H1 (cell line): ENCODE measurements around the gene ACAP1. TPM values are rescaled to one million over a fixed set of nuclear protein-coding genes. Genes with fewer than 3 reads are reported as not detected.

Experiments used
- ASH2L ChIP-seq: fragments of 200-600, 300-600 bp; sonication (generic); IDR thresholded peaks from one replicate; pipeline ENCODE4 v1.7.1; 2017; ENCODE audit warnings: low read length
- BCL11A ChIP-seq, 2 experiments: IDR thresholded peaks; one replicate each; pipeline ENCODE4 v1.6.1; 2011; ENCODE audit warnings: low read depth in 2 of 2, low read length in 2 of 2, mild to moderate bottlenecking in 2 of 2
- CHD7 ChIP-seq: fragments of 300-600 bp; sonication (generic); IDR thresholded peaks from 2 replicates; pipeline ENCODE4 v1.7.1; 2012; ENCODE audit warnings: low read length, moderate library complexity, mild to moderate bottlenecking, inconsistent platforms; ENCODE audit not compliant: insufficient replicate concordance
- CTBP2 ChIP-seq: IDR thresholded peaks from 2 replicates; pipeline ENCODE4 v1.7.0; 2011; ENCODE audit warnings: borderline replicate concordance, mild to moderate bottlenecking, moderate library complexity, mixed read lengths, low read length; ENCODE audit not compliant: insufficient read depth, insufficient read length
- KDM4A ChIP-seq: IDR thresholded peaks from one replicate; pipeline ENCODE4 v1.7.1; 2012; ENCODE audit warnings: low read depth, mild to moderate bottlenecking, moderate library complexity, low read length, inconsistent platforms; ENCODE audit not compliant: severe bottlenecking
- RXRA ChIP-seq: IDR thresholded peaks from 2 replicates; pipeline ENCODE4 v1.6.1; 2011; ENCODE audit warnings: low read depth, mild to moderate bottlenecking, low read length, moderate library complexity; ENCODE audit not compliant: insufficient read depth
- SAP30 ChIP-seq: fragments of 300-600 bp; sonication (generic); IDR thresholded peaks from 2 replicates; pipeline ENCODE4 v1.7.1; 2012; ENCODE audit warnings: low read length, moderate library complexity, mild to moderate bottlenecking, inconsistent platforms; ENCODE audit not compliant: insufficient read depth, insufficient replicate concordance
- SP1 ChIP-seq: IDR thresholded peaks from 2 replicates; pipeline ENCODE4 v1.6.1; 2011; ENCODE audit warnings: low read depth, low read length
- polyA plus RNA-seq, 7 experiments: library from polyadenylated mRNA; depleted of rRNA in 3 of 7; stranded (reverse) in 5 of 7; unstranded in 2 of 7; fragments of >200 nt in 5 of 7; fragments of 200-250 nt in 2 of 7; gene quantifications; 1 replicate in 5 of 7; 2 replicates in 1 of 7; 4 replicates in 1 of 7; pipeline versions ENCODE4 v1.2.1 to v1.2.3, GENCODE V29; 2011 to 2013; ENCODE audit warnings: missing spikeins in 2 of 7, mixed read lengths in 2 of 7
- total RNA-seq: library from RNA; stranded (reverse); fragmentation: NEBNext Ultra II Directional; extraction: Animal tissue kit (Norgen Biotek cat#: 25700); gene quantifications from 2 replicates; pipeline ENCODE4 v1.2.1, GENCODE V29; 2021

Gene ACAP1
- total and polyA plus RNA-seq, 2 of the 8 experiments (the other 6 are each of a cell fraction or from before 2014, with no cell fraction given), result 11.9 to 45.1 TPM

GRCh38 chr17:7314719-7315569 lies 21.4 kb upstream of the ACAP1 start, which contains the start of gene GPS2 (continued):
- no peak for TF ChIP-seq RXRA
- no peak for TF ChIP-seq SP1
- TF ChIP-seq ASH2L, result peak; percentile 80
- no peak for TF ChIP-seq CTBP2
- no peak for TF ChIP-seq KDM4A
- peak; percentile 93 for TF ChIP-seq SAP30
- no peak for TF ChIP-seq BCL11A (IDR thresholded peaks at IDR 0.05; ENCODE audit: low read depth in 2 of 2, low read length in 2 of 2)
- TF ChIP-seq CHD7, result no peak
